ENCODE data around the gene HSD17B11.

DNA sequence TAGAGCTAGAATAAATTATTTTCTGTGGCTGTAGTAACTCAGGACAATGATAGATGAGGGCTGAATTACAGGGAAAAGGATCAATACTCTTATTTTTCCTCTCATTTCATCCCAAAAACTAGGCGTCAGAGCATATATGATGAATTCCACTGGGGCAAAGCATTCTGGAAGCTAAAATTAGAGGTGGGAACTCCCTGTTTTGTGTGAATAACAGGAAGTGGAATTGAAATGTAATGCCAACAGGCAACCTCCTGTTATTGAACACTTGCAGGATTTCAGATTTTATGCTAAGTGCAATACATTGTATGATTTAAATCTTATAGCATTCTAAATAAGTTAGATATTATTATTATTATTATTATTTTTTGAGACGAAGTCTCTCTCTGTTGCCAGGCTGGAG, 20.9 kb downstream of the HSD17B11 start:
- TF ChIP-seq, protein P1, sequence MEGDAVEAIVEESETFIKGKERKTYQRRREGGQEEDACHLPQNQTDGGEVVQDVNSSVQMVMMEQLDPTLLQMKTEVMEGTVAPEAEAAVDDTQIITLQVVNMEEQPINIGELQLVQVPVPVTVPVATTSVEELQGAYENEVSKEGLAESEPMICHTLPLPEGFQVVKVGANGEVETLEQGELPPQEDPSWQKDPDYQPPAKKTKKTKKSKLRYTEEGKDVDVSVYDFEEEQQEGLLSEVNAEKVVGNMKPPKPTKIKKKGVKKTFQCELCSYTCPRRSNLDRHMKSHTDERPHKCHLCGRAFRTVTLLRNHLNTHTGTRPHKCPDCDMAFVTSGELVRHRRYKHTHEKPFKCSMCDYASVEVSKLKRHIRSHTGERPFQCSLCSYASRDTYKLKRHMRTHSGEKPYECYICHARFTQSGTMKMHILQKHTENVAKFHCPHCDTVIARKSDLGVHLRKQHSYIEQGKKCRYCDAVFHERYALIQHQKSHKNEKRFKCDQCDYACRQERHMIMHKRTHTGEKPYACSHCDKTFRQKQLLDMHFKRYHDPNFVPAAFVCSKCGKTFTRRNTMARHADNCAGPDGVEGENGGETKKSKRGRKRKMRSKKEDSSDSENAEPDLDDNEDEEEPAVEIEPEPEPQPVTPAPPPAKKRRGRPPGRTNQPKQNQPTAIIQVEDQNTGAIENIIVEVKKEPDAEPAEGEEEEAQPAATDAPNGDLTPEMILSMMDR (IDR thresholded peaks at IDR 0.05; ENCODE audit: poor library complexity, severe bottlenecking): no peak
- no peak for TF ChIP-seq POLR2AphosphoS5 (IDR thresholded peaks at IDR 0.05)
- TF ChIP-seq EP300 (conservative IDR thresholded peaks at IDR 0.05; ENCODE audit: poor library complexity, severe bottlenecking): no peak
- TF ChIP-seq TAF1 (IDR thresholded peaks at IDR 0.05; ENCODE audit: low read depth): no peak
- TF ChIP-seq EZH2 (IDR thresholded peaks at IDR 0.05; ENCODE audit: borderline replicate concordance, insufficient read depth, low read length, poor library complexity, severe bottlenecking): no peak
